Gastrocnemius medialis (tissue), 4 donors: ENCODE results near the gene NCAPH2.

Experiments used
- CTCF ChIP-seq, 5 experiments: fragments of 450-650 bp in 3 of 5; fragments of 200-600 bp in 2 of 5; sonication (generic) in 2 of 5; IDR thresholded peaks in 4 of 5; conservative IDR thresholded peaks in 1 of 5; 1 replicate in 4 of 5; 2 replicates in 1 of 5; pipeline ENCODE4 v1.5.1; 2016 to 2019; ENCODE audit warnings: antibody characterized with exemption in 5 of 5, mild to moderate bottlenecking in 3 of 5, moderate library complexity in 3 of 5
- POLR2A ChIP-seq, 2 donors: fragments of 450-650 bp; IDR thresholded peaks; one replicate each; pipeline ENCODE4 v1.6.1; 2017; ENCODE audit warnings: antibody characterized with exemption in 2 of 2, mild to moderate bottlenecking in 2 of 2, moderate library complexity in 2 of 2

- TF ChIP-seq POLR2A (IDR thresholded peaks at IDR 0.05) (no peak), CTCF (IDR thresholded peaks at IDR 0.05 in 4 of 5, conservative IDR thresholded peaks at IDR 0.05 in 1 of 5) (no peak)
These were observed 46.0 kb upstream of the NCAPH2 start for GRCh38 chr22:50461979-50462540.
